Kidney epithelial cell (primary cell): ENCODE results near the gene BAMBI. TPM values are rescaled to one million over a fixed set of nuclear protein-coding genes. Genes with fewer than 3 reads are reported as not detected.
A peak's percentile ranks its signal among the peaks of the same experiment; 100 is the strongest.

ENCODE experiments used
- DNase-seq: peaks from one replicate; pipeline ENCODE4 v3.0.0-alpha.2; 2010; ENCODE audit warnings: low read depth
- H3K27me3 ChIP-seq: 2 replicates; pipeline ENCODE4 v1.6.0; 2011; ENCODE audit warnings: low read length; ENCODE audit not compliant: control insufficient read depth, insufficient read depth
- H3K36me3 ChIP-seq: 2 replicates; pipeline ENCODE4 v1.5.1; 2011; ENCODE audit warnings: low read length; ENCODE audit not compliant: control insufficient read depth, insufficient read depth
- H3K4me3 ChIP-seq: 2 replicates; pipeline ENCODE4 v1.5.1; 2011; ENCODE audit warnings: low read depth, mild to moderate bottlenecking, control low read depth, low read length
- CTCF ChIP-seq: IDR thresholded peaks from 2 replicates; pipeline ENCODE4 v1.5.1; 2011; ENCODE audit warnings: mild to moderate bottlenecking, moderate library complexity, low read length, control low read depth, inconsistent platforms; ENCODE audit not compliant: insufficient read depth, poor library complexity, severe bottlenecking
- total RNA-seq: library from RNA; depleted of rRNA; stranded (reverse); fragments of >200 nt; gene quantifications from 2 replicates; pipeline ENCODE4 v1.2.3, GENCODE V29; 2015

BAMBI gene
- total RNA-seq, 1 donor from 2014 or later, result 28.5 TPM

GRCh38 chr10:28719789-28720436 lies 42.6 kb downstream of the BAMBI start:
- TF ChIP-seq CTCF, result no peak
- DNase-seq, result no peak
- Histone ChIP-seq H3K36me3 (no peaks in the 10 kb centered on the region), H3K4me3 (no peak overlapping the region), H3K27me3 (no peaks in the 10 kb centered on the region)

- TF ChIP-seq CTCF, result no peak
- Histone ChIP-seq H3K36me3 (no peaks in the 10 kb centered on the region), H3K27me3 (no peaks in the 10 kb centered on the region), H3K4me3 (no peak overlapping the region)
- no peak for DNase-seq
Measured at GRCh38 chr10:28721318-28721951, 44.1 kb downstream of the BAMBI start.

- Histone ChIP-seq H3K4me3 (peak overlapping the region; percentile 47), H3K36me3 (no peaks in the 10 kb centered on the region), H3K27me3 (no peaks in the 10 kb centered on the region)
- no peak for DNase-seq
- peak; percentile 1 for TF ChIP-seq CTCF
Measured at GRCh38 chr10:28722065-28722803, 44.9 kb downstream of the BAMBI start.

GRCh38 chr10:28728366-28728765 lies 51.0 kb downstream of the BAMBI start:
- TF ChIP-seq CTCF, result no peak
- H3K36me3 ChIP-seq, result no peaks in the 10 kb centered on the region
- DNase-seq, result no peak
- no peak overlapping the region for H3K4me3 ChIP-seq
- no peaks in the 10 kb centered on the region for H3K27me3 ChIP-seq

GRCh38 chr10:28730031-28730778 lies 52.9 kb downstream of the BAMBI start:
- Histone ChIP-seq H3K27me3 (no peaks in the 10 kb centered on the region), H3K36me3 (no peaks in the 10 kb centered on the region), H3K4me3 (no peak overlapping the region)
- no peak for DNase-seq
- no peak for TF ChIP-seq CTCF
